ENCODE results near the gene PPP2R5C.

PPP2R5C gene

GRCh38 chr14:101791919-101792572 lies 30.5 kb downstream of the PPP2R5C start:
- peak; percentile 56; the same call in 2 of the 3 replicates for ATAC-seq
- TF ChIP-seq, protein P1, sequence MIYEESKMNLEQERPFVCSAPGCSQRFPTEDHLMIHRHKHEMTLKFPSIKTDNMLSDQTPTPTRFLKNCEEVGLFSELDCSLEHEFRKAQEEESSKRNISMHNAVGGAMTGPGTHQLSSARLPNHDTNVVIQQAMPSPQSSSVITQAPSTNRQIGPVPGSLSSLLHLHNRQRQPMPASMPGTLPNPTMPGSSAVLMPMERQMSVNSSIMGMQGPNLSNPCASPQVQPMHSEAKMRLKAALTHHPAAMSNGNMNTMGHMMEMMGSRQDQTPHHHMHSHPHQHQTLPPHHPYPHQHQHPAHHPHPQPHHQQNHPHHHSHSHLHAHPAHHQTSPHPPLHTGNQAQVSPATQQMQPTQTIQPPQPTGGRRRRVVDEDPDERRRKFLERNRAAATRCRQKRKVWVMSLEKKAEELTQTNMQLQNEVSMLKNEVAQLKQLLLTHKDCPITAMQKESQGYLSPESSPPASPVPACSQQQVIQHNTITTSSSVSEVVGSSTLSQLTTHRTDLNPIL (CRISPR knock-in tag; IDR thresholded peaks at IDR 0.05; ENCODE audit: low read depth) = no peak
- TF ChIP-seq OSR1 (CRISPR knock-in tag; IDR thresholded peaks at IDR 0.05) (no peak), CSDC2 (CRISPR knock-in tag; IDR thresholded peaks at IDR 0.05) (no peak), ARNTL (CRISPR knock-in tag; IDR thresholded peaks at IDR 0.05; ENCODE audit: borderline replicate concordance, low read depth) (no peak), SNAI2 (CRISPR knock-in tag; IDR thresholded peaks at IDR 0.05) (no peak), ZNF70 (CRISPR knock-in tag; IDR thresholded peaks at IDR 0.05) (no peak), ESRRG (CRISPR knock-in tag; IDR thresholded peaks at IDR 0.05) (no peak)
- TF ChIP-seq, protein P2, sequence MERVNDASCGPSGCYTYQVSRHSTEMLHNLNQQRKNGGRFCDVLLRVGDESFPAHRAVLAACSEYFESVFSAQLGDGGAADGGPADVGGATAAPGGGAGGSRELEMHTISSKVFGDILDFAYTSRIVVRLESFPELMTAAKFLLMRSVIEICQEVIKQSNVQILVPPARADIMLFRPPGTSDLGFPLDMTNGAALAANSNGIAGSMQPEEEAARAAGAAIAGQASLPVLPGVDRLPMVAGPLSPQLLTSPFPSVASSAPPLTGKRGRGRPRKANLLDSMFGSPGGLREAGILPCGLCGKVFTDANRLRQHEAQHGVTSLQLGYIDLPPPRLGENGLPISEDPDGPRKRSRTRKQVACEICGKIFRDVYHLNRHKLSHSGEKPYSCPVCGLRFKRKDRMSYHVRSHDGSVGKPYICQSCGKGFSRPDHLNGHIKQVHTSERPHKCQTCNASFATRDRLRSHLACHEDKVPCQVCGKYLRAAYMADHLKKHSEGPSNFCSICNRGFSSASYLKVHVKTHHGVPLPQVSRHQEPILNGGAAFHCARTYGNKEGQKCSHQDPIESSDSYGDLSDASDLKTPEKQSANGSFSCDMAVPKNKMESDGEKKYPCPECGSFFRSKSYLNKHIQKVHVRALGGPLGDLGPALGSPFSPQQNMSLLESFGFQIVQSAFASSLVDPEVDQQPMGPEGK (CRISPR knock-in tag; IDR thresholded peaks at IDR 0.05; ENCODE audit: borderline replicate concordance) = no peak

DNA sequence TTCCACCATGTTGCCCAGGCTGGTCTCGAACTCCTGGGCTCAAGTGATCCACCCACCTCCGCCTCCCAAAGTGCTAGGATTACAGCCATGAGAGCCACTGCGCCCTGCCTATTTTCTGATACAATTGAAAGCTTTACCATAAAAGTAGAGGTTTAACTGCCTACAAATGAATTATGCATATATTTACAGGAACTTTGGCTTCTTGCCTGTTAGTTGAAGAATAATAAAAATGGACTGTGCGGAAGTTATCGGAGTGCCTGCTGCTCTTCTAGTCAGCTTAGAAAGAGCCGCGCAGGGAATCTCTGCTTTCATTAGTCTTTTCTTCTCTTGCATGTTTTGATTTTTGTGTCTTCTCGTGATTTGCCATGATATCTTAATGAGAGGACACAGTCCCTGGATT lies 34.5 kb downstream of the PPP2R5C start:
- TF ChIP-seq PPARA (CRISPR knock-in tag; IDR thresholded peaks at IDR 0.05; ENCODE audit: borderline replicate concordance) (no peak), ISL1 (CRISPR knock-in tag; IDR thresholded peaks at IDR 0.05) (no peak), ZFP30 (CRISPR knock-in tag; IDR thresholded peaks at IDR 0.05) (no peak), ZFP3 (CRISPR knock-in tag; IDR thresholded peaks at IDR 0.05) (no peak), BACH2 (CRISPR knock-in tag; IDR thresholded peaks at IDR 0.05; ENCODE audit: borderline replicate concordance) (no peak), TCF4 (CRISPR knock-in tag; IDR thresholded peaks at IDR 0.05; ENCODE audit: borderline replicate concordance) (no peak), POU6F1 (CRISPR knock-in tag; IDR thresholded peaks at IDR 0.05; ENCODE audit: borderline replicate concordance, low read depth) (no peak)
- no peak for ATAC-seq

- TF ChIP-seq, protein P3, sequence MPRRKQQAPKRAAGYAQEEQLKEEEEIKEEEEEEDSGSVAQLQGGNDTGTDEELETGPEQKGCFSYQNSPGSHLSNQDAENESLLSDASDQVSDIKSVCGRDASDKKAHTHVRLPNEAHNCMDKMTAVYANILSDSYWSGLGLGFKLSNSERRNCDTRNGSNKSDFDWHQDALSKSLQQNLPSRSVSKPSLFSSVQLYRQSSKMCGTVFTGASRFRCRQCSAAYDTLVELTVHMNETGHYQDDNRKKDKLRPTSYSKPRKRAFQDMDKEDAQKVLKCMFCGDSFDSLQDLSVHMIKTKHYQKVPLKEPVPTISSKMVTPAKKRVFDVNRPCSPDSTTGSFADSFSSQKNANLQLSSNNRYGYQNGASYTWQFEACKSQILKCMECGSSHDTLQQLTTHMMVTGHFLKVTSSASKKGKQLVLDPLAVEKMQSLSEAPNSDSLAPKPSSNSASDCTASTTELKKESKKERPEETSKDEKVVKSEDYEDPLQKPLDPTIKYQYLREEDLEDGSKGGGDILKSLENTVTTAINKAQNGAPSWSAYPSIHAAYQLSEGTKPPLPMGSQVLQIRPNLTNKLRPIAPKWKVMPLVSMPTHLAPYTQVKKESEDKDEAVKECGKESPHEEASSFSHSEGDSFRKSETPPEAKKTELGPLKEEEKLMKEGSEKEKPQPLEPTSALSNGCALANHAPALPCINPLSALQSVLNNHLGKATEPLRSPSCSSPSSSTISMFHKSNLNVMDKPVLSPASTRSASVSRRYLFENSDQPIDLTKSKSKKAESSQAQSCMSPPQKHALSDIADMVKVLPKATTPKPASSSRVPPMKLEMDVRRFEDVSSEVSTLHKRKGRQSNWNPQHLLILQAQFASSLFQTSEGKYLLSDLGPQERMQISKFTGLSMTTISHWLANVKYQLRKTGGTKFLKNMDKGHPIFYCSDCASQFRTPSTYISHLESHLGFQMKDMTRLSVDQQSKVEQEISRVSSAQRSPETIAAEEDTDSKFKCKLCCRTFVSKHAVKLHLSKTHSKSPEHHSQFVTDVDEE (CRISPR knock-in tag; IDR thresholded peaks at IDR 0.05) = no peak
- TF ChIP-seq GLIS3 (CRISPR knock-in tag; IDR thresholded peaks at IDR 0.05) = no peak
- TF ChIP-seq OSR1 (CRISPR knock-in tag; IDR thresholded peaks at IDR 0.05) = no peak
- TF ChIP-seq SNAI2 (CRISPR knock-in tag; IDR thresholded peaks at IDR 0.05) = no peak
- TF ChIP-seq ISL1 (CRISPR knock-in tag; IDR thresholded peaks at IDR 0.05) = no peak
- no peak for TF ChIP-seq ZC3H10 (CRISPR knock-in tag; IDR thresholded peaks at IDR 0.05)
- TF ChIP-seq, protein P2 (CRISPR knock-in tag; IDR thresholded peaks at IDR 0.05; ENCODE audit: borderline replicate concordance) = no peak
- TF ChIP-seq TOX (CRISPR knock-in tag; IDR thresholded peaks at IDR 0.05; ENCODE audit: borderline replicate concordance) = no peak
- no peak for TF ChIP-seq ZNF565 (CRISPR knock-in tag; conservative IDR thresholded peaks at IDR 0.05; ENCODE audit: low read depth)
- no peak for TF ChIP-seq ZFP3 (CRISPR knock-in tag; IDR thresholded peaks at IDR 0.05)
- TF ChIP-seq ARNTL (CRISPR knock-in tag; IDR thresholded peaks at IDR 0.05; ENCODE audit: borderline replicate concordance, low read depth) = no peak
- TF ChIP-seq, protein P1 (CRISPR knock-in tag; IDR thresholded peaks at IDR 0.05; ENCODE audit: low read depth) = no peak
- no peak for TF ChIP-seq BACH2 (CRISPR knock-in tag; IDR thresholded peaks at IDR 0.05; ENCODE audit: borderline replicate concordance)
- no peak for TF ChIP-seq RARB (CRISPR knock-in tag; IDR thresholded peaks at IDR 0.05)
- TF ChIP-seq, protein P4, sequence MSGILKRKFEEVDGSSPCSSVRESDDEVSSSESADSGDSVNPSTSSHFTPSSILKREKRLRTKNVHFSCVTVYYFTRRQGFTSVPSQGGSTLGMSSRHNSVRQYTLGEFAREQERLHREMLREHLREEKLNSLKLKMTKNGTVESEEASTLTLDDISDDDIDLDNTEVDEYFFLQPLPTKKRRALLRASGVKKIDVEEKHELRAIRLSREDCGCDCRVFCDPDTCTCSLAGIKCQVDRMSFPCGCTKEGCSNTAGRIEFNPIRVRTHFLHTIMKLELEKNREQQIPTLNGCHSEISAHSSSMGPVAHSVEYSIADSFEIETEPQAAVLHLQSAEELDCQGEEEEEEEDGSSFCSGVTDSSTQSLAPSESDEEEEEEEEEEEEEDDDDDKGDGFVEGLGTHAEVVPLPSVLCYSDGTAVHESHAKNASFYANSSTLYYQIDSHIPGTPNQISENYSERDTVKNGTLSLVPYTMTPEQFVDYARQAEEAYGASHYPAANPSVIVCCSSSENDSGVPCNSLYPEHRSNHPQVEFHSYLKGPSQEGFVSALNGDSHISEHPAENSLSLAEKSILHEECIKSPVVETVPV (CRISPR knock-in tag; IDR thresholded peaks at IDR 0.05) = no peak
- no peak for TF ChIP-seq ESRRG (CRISPR knock-in tag; IDR thresholded peaks at IDR 0.05)
- ATAC-seq = no peak
These were observed 35.0 kb downstream of the PPP2R5C start for GRCh38 chr14:101796479-101796878.

Data from SK-N-SH treated with all-trans-retinoic acid at 6 μM for 48 hours (cell line).